ENCODE measurements around the gene CLRN3.

Gene CLRN3

GRCh38 chr10:127836176-127836575, 56.6 kb downstream of the CLRN3 start:
- DNase-seq: no peak

- DNase-seq: no peak
Measured at GRCh38 chr10:127834791-127835190, 58.0 kb downstream of the CLRN3 start.

- no peak for DNase-seq
Measured at GRCh38 chr10:127834221-127834620, 58.5 kb downstream of the CLRN3 start.

DNA sequence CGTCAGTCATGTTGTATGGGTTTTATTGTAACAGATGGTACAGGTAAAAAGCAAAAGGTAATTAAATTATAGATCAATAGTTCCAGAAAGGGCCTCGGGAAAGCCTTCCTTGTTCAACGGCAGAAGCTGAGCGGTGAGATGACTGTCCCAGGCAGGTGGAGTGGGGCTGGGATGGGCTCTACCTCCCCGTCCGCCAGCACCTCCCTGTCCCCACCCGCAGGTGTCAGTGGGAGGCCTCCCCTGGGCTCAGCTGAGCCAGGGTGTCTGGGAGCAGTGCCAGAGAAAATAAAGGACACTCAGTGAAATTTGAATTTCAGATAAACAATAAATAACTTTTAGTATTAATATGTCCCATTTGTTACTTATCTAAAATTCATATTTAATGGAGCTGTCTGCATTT, 58.9 kb downstream of the CLRN3 start:
- no peak for DNase-seq

- DNase-seq: no peak
Measured at GRCh38 chr10:127832501-127832900, 60.2 kb downstream of the CLRN3 start.

GRCh38 chr10:127830414-127830813, 62.3 kb downstream of the CLRN3 start:
- no peak for DNase-seq

Data from bone marrow (tissue), 2 donors.